ENCODE data around the gene GPR157.
"Not testable (repeated sequence)": the region's sequence is repeated elsewhere in the genome, so short reads cannot be mapped to it uniquely, and the experiment has no call there.

The GPR157 gene

GRCh38 chr1:9160079-9160717 lies 31.3 kb upstream of the GPR157 start:
- POLR2A ChIA-PET = no interaction called here
- CTCF ChIA-PET = interaction anchor here (1.1 to 2.0 kb wide), 2 partner anchors 11 to 74 kb away, joined by 3 to 4 read pairs; partner anchors contain the start of gene H6PD
- TF ChIP-seq, protein P1, sequence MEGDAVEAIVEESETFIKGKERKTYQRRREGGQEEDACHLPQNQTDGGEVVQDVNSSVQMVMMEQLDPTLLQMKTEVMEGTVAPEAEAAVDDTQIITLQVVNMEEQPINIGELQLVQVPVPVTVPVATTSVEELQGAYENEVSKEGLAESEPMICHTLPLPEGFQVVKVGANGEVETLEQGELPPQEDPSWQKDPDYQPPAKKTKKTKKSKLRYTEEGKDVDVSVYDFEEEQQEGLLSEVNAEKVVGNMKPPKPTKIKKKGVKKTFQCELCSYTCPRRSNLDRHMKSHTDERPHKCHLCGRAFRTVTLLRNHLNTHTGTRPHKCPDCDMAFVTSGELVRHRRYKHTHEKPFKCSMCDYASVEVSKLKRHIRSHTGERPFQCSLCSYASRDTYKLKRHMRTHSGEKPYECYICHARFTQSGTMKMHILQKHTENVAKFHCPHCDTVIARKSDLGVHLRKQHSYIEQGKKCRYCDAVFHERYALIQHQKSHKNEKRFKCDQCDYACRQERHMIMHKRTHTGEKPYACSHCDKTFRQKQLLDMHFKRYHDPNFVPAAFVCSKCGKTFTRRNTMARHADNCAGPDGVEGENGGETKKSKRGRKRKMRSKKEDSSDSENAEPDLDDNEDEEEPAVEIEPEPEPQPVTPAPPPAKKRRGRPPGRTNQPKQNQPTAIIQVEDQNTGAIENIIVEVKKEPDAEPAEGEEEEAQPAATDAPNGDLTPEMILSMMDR (IDR thresholded peaks at IDR 0.05; ENCODE audit: control extremely low read depth, extremely low read depth, low read depth, missing control alignments) = no peak
- DNase-seq (ENCODE audit: extremely low spot score) = no peak

- ChIA-PET CTCF (interaction anchor here (0.8 to 2.5 kb wide), 3 partner anchors 9 to 21 kb away, joined by 3 to 6 read pairs (median 3); no protein-coding TSS in a partner anchor), POLR2A (no interaction called here)
- TF ChIP-seq, protein P1 (IDR thresholded peaks at IDR 0.05; ENCODE audit: control extremely low read depth, extremely low read depth, low read depth, missing control alignments) = no peak
- DNase-seq (ENCODE audit: extremely low spot score) = no peak
These were observed 27.0 kb upstream of the GPR157 start for GRCh38 chr1:9155879-9156278.

- POLR2A ChIA-PET; CTCF ChIA-PET; DNase-seq (ENCODE audit: extremely low spot score): not testable (repeated sequence)
These were observed 26.5 kb upstream of the GPR157 start for GRCh38 chr1:9155405-9155804.

- POLR2A ChIA-PET = interaction anchor here (0.9 kb wide), 1 partner anchor 9 kb away, joined by 4 read pairs; no protein-coding TSS in a partner anchor
- DNase-seq (ENCODE audit: extremely low spot score) = no peak
- TF ChIP-seq, protein P1 (IDR thresholded peaks at IDR 0.05; ENCODE audit: control extremely low read depth, extremely low read depth, low read depth, missing control alignments) = no peak
- CTCF ChIA-PET = interaction anchor here (2.9 kb wide), 1 partner anchor 11 kb away, joined by 8 read pairs; no protein-coding TSS in a partner anchor
These were observed 24.2 kb upstream of the GPR157 start for GRCh38 chr1:9153152-9153551.

DNA sequence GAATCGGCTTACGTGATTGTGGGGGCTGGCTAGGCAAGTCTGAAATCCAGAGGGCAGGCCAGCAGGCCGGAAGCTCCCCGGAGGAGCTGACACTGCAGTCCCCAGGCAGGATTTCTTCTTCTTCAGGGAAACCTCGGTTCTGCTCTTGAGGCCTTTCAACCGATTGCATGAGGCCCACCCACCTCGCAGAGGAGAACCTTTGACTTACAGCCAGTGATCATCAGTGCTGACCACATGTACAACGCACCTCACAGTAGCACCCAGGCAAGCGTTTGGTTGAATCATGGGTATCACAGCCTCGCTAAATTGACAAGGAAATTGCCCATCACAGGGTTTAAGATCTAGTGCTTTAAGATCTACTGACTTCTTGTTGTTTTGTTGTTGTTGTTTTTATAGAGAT lies 23.6 kb upstream of the GPR157 start:
- no peak for DNase-seq (ENCODE audit: extremely low spot score)
- ChIA-PET CTCF (interaction anchor here (2.9 kb wide), 1 partner anchor 10 kb away, joined by 8 read pairs; no protein-coding TSS in a partner anchor), POLR2A (no interaction called here)
- TF ChIP-seq, protein P1 (IDR thresholded peaks at IDR 0.05; ENCODE audit: control extremely low read depth, extremely low read depth, low read depth, missing control alignments) = no peak

- POLR2A ChIA-PET = no interaction called here
- CTCF ChIA-PET = interaction anchor here (2.9 kb wide), 1 partner anchor 9 kb away, joined by 8 read pairs; no protein-coding TSS in a partner anchor
- no peak for DNase-seq (ENCODE audit: extremely low spot score)
- TF ChIP-seq, protein P1 (IDR thresholded peaks at IDR 0.05; ENCODE audit: control extremely low read depth, extremely low read depth, low read depth, missing control alignments) = no peak
These were observed 22.5 kb upstream of the GPR157 start for GRCh38 chr1:9151328-9151860.
